Measurements from ENCODE around the gene IFIT1.
"Not testable (repeated sequence)": the region's sequence is repeated elsewhere in the genome, so short reads cannot be mapped to it uniquely, and the experiment has no call there.

Gene IFIT1

GRCh38 chr10:89363729-89364442 lies 28.5 kb upstream of the IFIT1 start:
- DNase-seq (ENCODE audit: extremely low spot score, insufficient read length, low read depth) (no peak), FAIRE-seq (peak; percentile 68)

DNA sequence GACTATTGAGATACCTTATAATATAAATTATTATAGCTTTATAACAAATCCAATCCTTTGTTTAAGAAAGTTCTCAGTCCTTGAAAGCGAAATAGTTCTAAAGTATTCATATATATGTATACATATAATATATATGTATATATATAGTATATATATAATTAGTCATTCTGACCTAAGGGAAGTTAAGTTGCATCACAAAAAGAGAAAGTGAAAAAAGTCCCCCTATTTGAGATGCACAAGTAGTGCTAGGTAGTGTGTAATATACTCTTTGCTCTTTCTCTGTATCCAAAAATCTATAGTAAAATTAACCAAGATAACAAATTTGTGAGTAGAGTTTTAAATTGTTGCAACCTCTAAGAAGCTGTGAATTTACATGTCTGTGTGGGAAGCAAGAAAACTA lies 27.9 kb upstream of the IFIT1 start:
- DNase-seq (ENCODE audit: extremely low spot score, insufficient read length, low read depth) (no peak), FAIRE-seq (no peak)

- peak; percentile 45 for DNase-seq (ENCODE audit: extremely low spot score, insufficient read length, low read depth)
- peak; percentile 92 for FAIRE-seq
Observed at GRCh38 chr10:89367529-89367928, 24.9 kb upstream of the IFIT1 start.

- FAIRE-seq (no peak), DNase-seq (ENCODE audit: extremely low spot score, insufficient read length, low read depth) (no peak)
Observed at GRCh38 chr10:89368129-89368528, 24.3 kb upstream of the IFIT1 start.

DNA sequence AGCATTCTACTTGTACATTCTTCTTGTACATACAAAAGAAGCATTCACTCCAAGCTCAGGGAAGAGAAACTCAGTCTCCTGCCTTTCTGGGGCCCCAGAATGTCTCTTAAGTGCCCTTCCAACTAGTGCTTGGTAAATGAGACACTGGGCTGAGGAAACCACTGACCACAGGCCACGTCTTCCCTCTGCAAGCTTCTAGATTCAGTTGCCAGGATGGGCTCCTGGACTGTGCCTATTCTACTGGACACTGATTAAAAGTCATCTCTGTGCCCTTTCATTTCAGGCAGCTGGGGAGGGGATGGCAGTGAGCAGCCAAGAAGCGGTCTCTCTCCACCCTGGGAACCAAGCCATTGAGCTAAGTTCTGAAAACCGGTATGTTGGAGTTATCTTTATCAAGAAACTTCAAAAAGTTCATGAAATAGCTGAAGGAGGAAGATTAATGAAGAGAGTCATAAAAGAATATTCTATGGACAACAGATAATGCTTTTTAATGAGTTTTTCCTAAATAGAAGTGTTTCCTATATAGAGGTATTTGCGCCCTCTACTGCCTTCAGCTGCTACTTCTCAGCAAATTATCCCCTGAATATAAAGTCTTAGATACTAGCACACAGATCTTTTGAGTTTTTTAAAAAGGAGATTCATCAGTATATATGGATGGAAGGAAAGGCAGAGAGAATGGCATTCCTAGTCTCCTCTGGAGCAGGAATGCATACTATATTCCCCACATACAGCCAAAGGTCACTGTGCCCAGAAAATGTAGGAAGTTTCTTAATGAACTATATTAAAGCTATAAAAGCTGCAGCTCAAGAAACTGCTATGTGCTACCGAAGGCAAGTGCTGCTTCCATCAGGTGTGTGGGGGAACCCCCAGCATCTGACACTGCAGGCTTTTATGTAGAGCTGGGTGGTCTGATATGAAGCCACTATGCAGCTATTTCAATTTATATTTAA lies 23.0 kb upstream of the IFIT1 start:
- FAIRE-seq, result no peak
- no peak for DNase-seq (ENCODE audit: extremely low spot score, insufficient read length, low read depth)

DNA sequence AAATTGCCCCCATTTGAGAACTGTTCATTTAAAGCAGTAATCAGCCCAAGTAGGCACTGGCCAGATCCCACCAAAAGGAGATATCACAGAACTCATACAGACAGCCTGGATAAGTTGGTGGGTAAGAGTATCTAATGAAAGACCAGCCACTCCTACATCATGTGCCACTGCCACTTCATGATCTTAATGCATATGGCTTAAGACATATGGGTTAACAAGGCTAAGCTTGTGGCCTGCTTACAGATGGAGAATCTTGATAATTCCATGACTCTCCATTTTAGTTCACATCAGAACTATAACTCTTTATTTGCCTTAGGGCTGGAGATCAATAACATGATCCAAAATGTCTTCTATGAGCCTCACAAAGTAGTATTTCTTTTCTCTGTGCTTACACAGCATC lies 21.3 kb upstream of the IFIT1 start:
- DNase-seq (ENCODE audit: extremely low spot score, insufficient read length, low read depth), result no peak

GRCh38 chr10:89371987-89372386 lies 20.4 kb upstream of the IFIT1 start:
- no peak for DNase-seq (ENCODE audit: extremely low spot score, insufficient read length, low read depth)
- no peak for FAIRE-seq

More for the DNA sequence above, 21.3 kb upstream of the IFIT1 start:
- FAIRE-seq, result no peak

- DNase-seq (ENCODE audit: extremely low spot score, insufficient read length, low read depth), result no peak
- no peak for FAIRE-seq
Observed at GRCh38 chr10:89373916-89374711, 18.3 kb upstream of the IFIT1 start.

DNA sequence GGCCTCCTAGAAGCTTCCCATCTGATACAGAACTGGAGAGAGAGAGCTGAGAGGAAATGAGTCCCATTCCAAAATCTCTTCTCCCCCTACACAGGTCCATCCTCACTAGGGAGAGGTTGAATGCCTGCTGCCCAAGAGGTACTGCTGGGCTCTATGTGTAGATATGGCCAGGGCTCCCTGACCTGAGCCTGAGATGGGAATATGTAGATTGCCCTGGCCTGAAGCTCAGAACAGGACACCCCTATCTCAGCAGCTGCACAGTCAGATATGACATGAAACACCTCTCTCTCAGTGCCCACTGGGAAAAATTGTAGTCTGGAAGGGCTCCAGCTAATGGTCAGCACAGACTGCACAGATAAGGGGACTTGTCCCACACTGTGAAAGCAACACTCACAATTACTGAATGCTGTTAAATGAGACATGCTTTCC lies 17.7 kb upstream of the IFIT1 start:
- DNase-seq (ENCODE audit: extremely low spot score, insufficient read length, low read depth) (no peak), FAIRE-seq (no peak)

DNA sequence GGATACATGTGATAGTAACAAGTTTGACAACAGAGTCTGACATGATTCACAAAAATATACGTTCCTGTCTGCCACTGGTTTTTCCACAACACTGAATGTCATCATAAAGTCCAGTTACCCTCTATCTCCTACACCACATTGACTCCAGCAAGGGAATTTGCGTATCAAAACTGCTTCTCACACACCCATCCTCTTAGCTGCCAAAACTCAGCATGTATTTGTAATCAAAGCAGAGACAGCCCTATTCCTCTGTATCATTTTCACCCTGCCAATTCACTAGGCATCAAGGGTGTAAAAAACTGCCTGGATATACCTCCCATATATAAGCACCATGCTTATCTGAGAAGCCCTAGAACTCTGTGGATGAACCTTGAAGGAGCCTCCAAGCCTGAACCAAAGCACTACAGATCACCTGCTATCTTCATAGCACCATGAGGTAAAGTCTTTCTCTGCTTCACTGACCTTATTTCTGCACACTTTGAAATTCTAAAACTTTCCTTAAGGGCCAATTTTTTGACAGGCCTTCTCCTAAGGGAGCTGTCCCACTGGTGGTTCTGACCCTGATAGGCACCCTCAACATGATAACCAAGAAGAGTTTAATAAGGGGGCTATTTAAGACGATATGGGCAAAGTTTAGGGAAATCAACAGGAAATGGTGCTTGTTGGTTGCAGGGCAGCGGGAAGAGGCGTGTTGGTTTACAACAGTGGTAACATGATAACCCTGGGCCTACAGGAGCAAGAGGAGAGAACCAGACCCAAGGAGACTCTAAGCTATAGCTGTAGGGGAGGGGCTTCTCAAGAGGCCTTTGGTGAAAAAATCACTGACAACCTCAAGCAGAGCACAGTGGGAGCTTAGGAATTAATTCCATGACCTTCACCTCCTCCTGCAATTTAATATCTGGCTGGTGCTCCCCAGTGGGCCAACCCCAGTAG lies 14.5 kb upstream of the IFIT1 start, which contains the start of gene IFIT1B:
TSS of gene IFIT1B (plus strand) at position 352 of the 933 bp plus-strand sequence. CDS start at position 432, 80 bp downstream.
- no peak for DNase-seq (ENCODE audit: extremely low spot score, insufficient read length, low read depth)
- no peak for FAIRE-seq

- FAIRE-seq (no peak), DNase-seq (ENCODE audit: extremely low spot score, insufficient read length, low read depth) (no peak)
Observed at GRCh38 chr10:89379103-89379502, 13.3 kb upstream of the IFIT1 start.

DNA sequence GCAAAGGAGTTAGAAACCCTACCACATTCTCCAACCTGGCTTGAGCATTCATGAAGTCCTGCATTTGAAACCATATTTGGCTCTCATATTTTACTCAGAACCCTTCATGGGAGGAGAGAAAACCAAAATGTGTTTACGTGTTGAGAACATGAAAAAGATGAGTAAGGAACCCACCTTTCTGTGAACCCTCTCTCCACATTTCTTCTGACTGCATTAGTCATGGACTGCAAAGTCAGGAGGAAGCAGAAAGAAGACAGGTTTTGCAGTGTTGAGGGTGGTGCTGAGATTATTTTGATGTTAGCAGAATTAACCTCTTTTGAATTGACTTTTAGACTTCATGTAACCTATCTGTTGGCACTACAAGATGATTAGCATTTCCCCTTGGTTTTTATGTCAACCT lies 9.7 kb upstream of the IFIT1 start:
- DNase-seq (ENCODE audit: extremely low spot score, insufficient read length, low read depth), result no peak
- FAIRE-seq, result no peak

GRCh38 chr10:89384474-89385340 lies 7.7 kb upstream of the IFIT1 start:
- FAIRE-seq (peak; percentile 12), DNase-seq (ENCODE audit: extremely low spot score, insufficient read length, low read depth) (no peak)

GRCh38 chr10:89388806-89389205 lies 3.6 kb upstream of the IFIT1 start:
- FAIRE-seq (no peak), DNase-seq (ENCODE audit: extremely low spot score, insufficient read length, low read depth) (no peak)

DNA sequence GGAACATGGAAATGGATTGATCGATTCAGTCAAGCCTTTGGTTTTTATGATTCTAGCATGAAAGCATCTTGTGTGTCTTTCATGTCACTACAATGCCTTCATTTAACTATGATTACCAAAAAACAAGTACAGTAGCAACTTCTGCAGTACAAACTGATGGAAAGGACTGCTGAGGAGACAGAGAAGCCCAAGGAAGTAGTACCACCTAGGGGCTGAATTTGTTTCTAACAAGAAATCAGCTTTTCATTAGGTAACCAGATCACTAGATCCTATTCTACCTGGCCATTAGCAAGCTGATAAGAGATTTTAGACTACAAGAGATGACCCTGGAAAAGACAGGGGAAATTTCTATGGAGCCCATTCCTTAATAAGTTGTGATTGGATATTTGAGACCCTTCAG lies 3.2 kb upstream of the IFIT1 start:
- FAIRE-seq, result peak; percentile 60
- DNase-seq (ENCODE audit: extremely low spot score, insufficient read length, low read depth), result no peak

DNA sequence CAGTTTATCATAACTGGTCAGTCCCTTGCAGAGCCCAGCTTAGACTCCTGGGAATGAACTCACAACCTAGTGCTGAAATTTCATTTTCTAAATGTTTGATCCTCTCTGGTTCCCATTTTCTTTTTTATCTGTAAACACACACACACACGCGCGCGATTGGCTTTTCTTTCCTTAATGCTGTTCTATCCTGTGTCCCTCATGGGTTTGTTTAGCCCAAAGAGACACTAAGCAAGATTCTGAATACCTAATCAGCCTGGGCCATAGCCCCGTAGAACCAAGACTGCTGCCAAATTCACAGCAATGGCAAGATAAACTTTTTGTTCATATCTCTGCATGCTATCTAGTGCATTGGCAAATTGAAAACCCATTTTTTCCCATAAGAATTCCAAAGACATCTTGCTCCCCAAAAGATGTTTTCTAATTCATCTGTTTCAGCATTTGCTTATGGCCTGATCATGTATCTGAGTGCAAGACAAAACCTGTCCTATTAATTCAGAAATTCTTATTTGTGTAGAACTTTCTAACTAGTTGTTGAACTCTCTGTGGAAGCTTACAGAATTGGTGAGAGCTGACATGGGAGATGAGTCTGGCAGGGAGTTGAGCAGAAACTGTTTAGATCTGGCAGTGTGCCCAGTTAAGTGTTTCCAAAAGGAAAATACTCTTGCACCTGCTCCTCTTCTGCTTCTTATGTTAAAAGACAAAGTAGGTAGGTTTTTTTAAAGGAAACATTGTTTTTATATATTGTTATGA lies 1.8 kb upstream of the IFIT1 start:
- no peak for DNase-seq (ENCODE audit: extremely low spot score, insufficient read length, low read depth)
- no peak for FAIRE-seq

DNA sequence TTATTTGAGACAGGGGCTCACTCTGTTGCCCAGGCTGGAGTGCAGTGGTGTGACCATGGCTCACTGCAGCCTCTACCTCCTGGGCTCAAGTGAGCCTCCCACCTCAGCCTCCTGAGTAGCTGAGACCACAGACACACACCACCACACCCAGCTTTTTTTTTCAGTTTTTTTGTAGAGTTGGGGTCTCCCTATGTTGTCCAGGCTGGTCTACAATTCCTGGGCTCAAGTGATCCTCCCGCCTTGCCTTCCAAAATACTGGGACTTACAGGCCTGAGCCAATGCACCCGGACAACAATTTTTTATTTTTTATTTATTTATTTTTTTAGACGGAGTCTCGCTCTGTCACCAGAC lies 1.2 kb upstream of the IFIT1 start:
- not testable (repeated sequence) for FAIRE-seq; DNase-seq (ENCODE audit: extremely low spot score, insufficient read length, low read depth)

GRCh38 chr10:89392974-89393373 lies 551 bp downstream of the IFIT1 start:
- DNase-seq (ENCODE audit: extremely low spot score, insufficient read length, low read depth) (no peak), FAIRE-seq (no peak)

All from GM18507 (cell line).